ENCODE data around the gene NMNAT1. TPM values are rescaled to one million over a fixed set of nuclear protein-coding genes. Genes with fewer than 3 reads are reported as not detected.
"Not testable (repeated sequence)": the region's sequence is repeated elsewhere in the genome, so short reads cannot be mapped to it uniquely, and the experiment has no call there.

The NMNAT1 gene
- total RNA-seq, 4 donors from 2014 or later = 5.6 to 12.4 (median 8.8) TPM

- intact Hi-C loops (cut with DNase I; ENCODE audit: low total_unique reads) = no loop called here
- H3K4me1 ChIP-seq = peaks cover under 1 to 3% of the 10 kb centered on the region in 2 donors
- no peak for DNase-seq
- ATAC-seq = no peak
- no peak for TF ChIP-seq CTCF (IDR thresholded peaks at IDR 0.05 in 4 of 5, conservative IDR thresholded peaks at IDR 0.05 in 1 of 5)
- in situ Hi-C loops (cut with MboI; ENCODE audit: low sequenced_read_pairs in 4 of 4) = no loop called here
- H3K27me3 ChIP-seq = no peaks in the 10 kb centered on the region
- no peak overlapping the region for H3K4me3 ChIP-seq
- no peak overlapping the region for H3K27ac ChIP-seq
- H3K36me3 ChIP-seq = no peaks in the 10 kb centered on the region
- H3K9me3 ChIP-seq = no peaks in the 10 kb centered on the region
These were observed 83.8 kb downstream of the NMNAT1 start for GRCh38 chr1:10027027-10027426.

GRCh38 chr1:10028956-10029500 is 85.8 kb downstream of the NMNAT1 start:
- H3K4me3 ChIP-seq; ATAC-seq; intact Hi-C loops (cut with DNase I; ENCODE audit: low total_unique reads); H3K36me3 ChIP-seq; H3K4me1 ChIP-seq; H3K27ac ChIP-seq; H3K27me3 ChIP-seq; in situ Hi-C loops (cut with MboI; ENCODE audit: low sequenced_read_pairs in 4 of 4); H3K9me3 ChIP-seq; DNase-seq: not testable (repeated sequence)

GRCh38 chr1:10031461-10031860 is 88.2 kb downstream of the NMNAT1 start:
- TF ChIP-seq CTCF (IDR thresholded peaks at IDR 0.05 in 4 of 5, conservative IDR thresholded peaks at IDR 0.05 in 1 of 5) (no peak), POLR2A (IDR thresholded peaks at IDR 0.05) (no peak)
- no peaks in the 10 kb centered on the region for H3K9me3 ChIP-seq
- in situ Hi-C loops (cut with MboI; ENCODE audit: low sequenced_read_pairs in 4 of 4) (loop anchor here in 2 of 4 donors (5.0 to 10.0 kb wide), 2 partner anchors 154 to 157 kb away; no protein-coding TSS in a partner anchor), intact Hi-C loops (cut with DNase I; ENCODE audit: low total_unique reads) (loop anchor here (5.0 to 10.0 kb wide), 2 partner anchors 76 to 237 kb away; no protein-coding TSS in a partner anchor)
- H3K4me1 ChIP-seq = peaks cover 21 to 24% of the 10 kb centered on the region in 2 donors
- no peak overlapping the region for H3K4me3 ChIP-seq
- no peak for ATAC-seq
- H3K27me3 ChIP-seq = no peaks in the 10 kb centered on the region
- H3K27ac ChIP-seq = no peak overlapping the region
- peaks cover 0 to 3% of the 10 kb centered on the region in 2 donors for H3K36me3 ChIP-seq
- DNase-seq = no peak

GRCh38 chr1:10032590-10033358 is 89.5 kb downstream of the NMNAT1 start, which contains the start of gene UBE4B:
Gene UBE4B, plus strand, starts transcription at chr1:10032958. Its CDS starts 713 bp downstream, at chr1:10033671.
- H3K4me3 ChIP-seq = peak within 1 kb of the TSS; percentile 75 to 93 (median 86)
- intact Hi-C loops (cut with DNase I; ENCODE audit: low total_unique reads) = loop anchor here (1.0 to 10.0 kb wide), 6 partner anchors 75 to 238 kb away; partner anchors contain the start of genes CTNNBIP1, LZIC and NMNAT1
- no peaks in the 10 kb centered on the region for H3K9me3 ChIP-seq
- peaks cover 21 to 24% of the 10 kb centered on the region in 2 donors for H3K4me1 ChIP-seq
- in situ Hi-C loops (cut with MboI; ENCODE audit: low sequenced_read_pairs in 4 of 4) = loop anchor here in 2 of 4 donors (5.0 to 10.0 kb wide), 2 partner anchors 155 to 158 kb away; no protein-coding TSS in a partner anchor
- ATAC-seq (peak; percentile 89 to 90), DNase-seq (peak; percentile 94 to 98)
- peak within 1 kb of the TSS; percentile 92 to 98 (median 96) for H3K27ac ChIP-seq
- peak; percentile 79 to 93 (median 92) for TF ChIP-seq CTCF (IDR thresholded peaks at IDR 0.05 in 4 of 5, conservative IDR thresholded peaks at IDR 0.05 in 1 of 5)
- TF ChIP-seq POLR2A (IDR thresholded peaks at IDR 0.05) = peak; percentile 59 to 61
- peaks cover 0 to 13% of the 10 kb centered on the region in 2 donors for H3K36me3 ChIP-seq
- H3K27me3 ChIP-seq = no peaks in the 10 kb centered on the region

- Histone ChIP-seq H3K27ac (peak overlapping the region; percentile 92 to 98 (median 96)), H3K4me3 (peak overlapping the region; percentile 75 to 93 (median 86)), H3K27me3 (no peaks in the 10 kb centered on the region), H3K4me1 (peaks cover 21 to 26% of the 10 kb centered on the region in 2 donors), H3K9me3 (no peaks in the 10 kb centered on the region), H3K36me3 (peaks cover 0 to 19% of the 10 kb centered on the region in 2 donors)
- TF ChIP-seq CTCF (IDR thresholded peaks at IDR 0.05 in 4 of 5, conservative IDR thresholded peaks at IDR 0.05 in 1 of 5) (peak in 1 of 5 experiments; percentile 14), POLR2A (IDR thresholded peaks at IDR 0.05) (no peak)
- intact Hi-C loops (cut with DNase I; ENCODE audit: low total_unique reads) = loop anchor here (2.0 to 10.0 kb wide), 3 partner anchors 74 to 239 kb away; no protein-coding TSS in a partner anchor
- ATAC-seq (peak; percentile 73 to 76), DNase-seq (peak; percentile 32 to 46)
- in situ Hi-C loops (cut with MboI; ENCODE audit: low sequenced_read_pairs in 4 of 4) = loop anchor here in 2 of 4 donors (5.0 to 10.0 kb wide), 2 partner anchors 156 to 159 kb away; no protein-coding TSS in a partner anchor
These were observed 90.1 kb downstream of the NMNAT1 start for GRCh38 chr1:10033359-10033845.

Data from gastrocnemius medialis (tissue), 4 donors.